Measurements from ENCODE around the gene ZBED4.

The ZBED4 gene

GRCh38 chr22:49852898-49853894 is at the start of gene ZBED4:
Gene ZBED4 (plus strand): TSS chr22:49853844. CDS start chr22:49883663, 29,819 bp downstream.
- peak within 1 kb of the TSS; percentile 87 for H2AFZ ChIP-seq (ENCODE audit: low read length, unreplicated experiment)
- no peaks in the 10 kb centered on the region for H3K4me1 ChIP-seq (ENCODE audit: control insufficient read depth, insufficient read depth, low read length, unreplicated experiment)
- H3K4me3 ChIP-seq (ENCODE audit: low read depth, low read length), result peak within 1 kb of the TSS; percentile 96
- H3K27ac ChIP-seq (ENCODE audit: low read depth, low read length), result peak within 1 kb of the TSS; percentile 67; the same call in 1 of the 2 replicates
- peaks cover 38% of the 10 kb centered on the region for H3K79me2 ChIP-seq (ENCODE audit: control insufficient read depth, insufficient read depth, low read length, unreplicated experiment)
- H3K36me3 ChIP-seq (ENCODE audit: insufficient read depth, low read length), result no peaks in the 10 kb centered on the region
- H3K27me3 ChIP-seq (ENCODE audit: insufficient read depth, low read length), result peaks cover 26% of the 10 kb centered on the region; the same call in 1 of the 2 replicates

- H3K36me3 ChIP-seq (ENCODE audit: insufficient read depth, low read length), result no peaks in the 10 kb centered on the region
- no peak overlapping the region for H2AFZ ChIP-seq (ENCODE audit: low read length, unreplicated experiment)
- no peaks in the 10 kb centered on the region for H3K4me1 ChIP-seq (ENCODE audit: control insufficient read depth, insufficient read depth, low read length, unreplicated experiment)
- H3K27ac ChIP-seq (ENCODE audit: low read depth, low read length), result no peak overlapping the region
- H3K4me3 ChIP-seq (ENCODE audit: low read depth, low read length), result no peak overlapping the region
- H3K27me3 ChIP-seq (ENCODE audit: insufficient read depth, low read length), result no peaks in the 10 kb centered on the region
- peaks cover 87% of the 10 kb centered on the region for H3K79me2 ChIP-seq (ENCODE audit: control insufficient read depth, insufficient read depth, low read length, unreplicated experiment)
These were observed 46.5 kb upstream of the ZBED4 start for GRCh38 chr22:49807129-49807528.

- no peak overlapping the region for H3K27ac ChIP-seq (ENCODE audit: low read depth, low read length)
- peaks cover 90% of the 10 kb centered on the region for H3K79me2 ChIP-seq (ENCODE audit: control insufficient read depth, insufficient read depth, low read length, unreplicated experiment)
- H3K27me3 ChIP-seq (ENCODE audit: insufficient read depth, low read length), result no peaks in the 10 kb centered on the region
- no peak overlapping the region for H2AFZ ChIP-seq (ENCODE audit: low read length, unreplicated experiment)
- no peak overlapping the region for H3K4me3 ChIP-seq (ENCODE audit: low read depth, low read length)
- H3K36me3 ChIP-seq (ENCODE audit: insufficient read depth, low read length), result no peaks in the 10 kb centered on the region
- H3K4me1 ChIP-seq (ENCODE audit: control insufficient read depth, insufficient read depth, low read length, unreplicated experiment), result peaks cover 3% of the 10 kb centered on the region
These were observed 45.6 kb upstream of the ZBED4 start for GRCh38 chr22:49807780-49808708.

- no peaks in the 10 kb centered on the region for H3K27me3 ChIP-seq (ENCODE audit: insufficient read depth, low read length)
- no peak overlapping the region for H3K27ac ChIP-seq (ENCODE audit: low read depth, low read length)
- no peak overlapping the region for H3K4me3 ChIP-seq (ENCODE audit: low read depth, low read length)
- H3K79me2 ChIP-seq (ENCODE audit: control insufficient read depth, insufficient read depth, low read length, unreplicated experiment), result peaks cover 89% of the 10 kb centered on the region
- peaks cover 3% of the 10 kb centered on the region; the same call in 1 of the 2 replicates for H3K36me3 ChIP-seq (ENCODE audit: insufficient read depth, low read length)
- no peak overlapping the region for H2AFZ ChIP-seq (ENCODE audit: low read length, unreplicated experiment)
- H3K4me1 ChIP-seq (ENCODE audit: control insufficient read depth, insufficient read depth, low read length, unreplicated experiment), result peaks cover 3% of the 10 kb centered on the region
These were observed 43.2 kb upstream of the ZBED4 start for GRCh38 chr22:49810363-49811019.

GRCh38 chr22:49811020-49811791 is 42.4 kb upstream of the ZBED4 start:
- Histone ChIP-seq H3K4me3 (ENCODE audit: low read depth, low read length) (no peak overlapping the region), H3K36me3 (ENCODE audit: insufficient read depth, low read length) (peaks cover 3% of the 10 kb centered on the region; the same call in 1 of the 2 replicates)

GRCh38 chr22:49812838-49813237 is 40.8 kb upstream of the ZBED4 start:
- no peaks in the 10 kb centered on the region for H3K27me3 ChIP-seq (ENCODE audit: insufficient read depth, low read length)
- H3K4me3 ChIP-seq (ENCODE audit: low read depth, low read length), result no peak overlapping the region
- H3K79me2 ChIP-seq (ENCODE audit: control insufficient read depth, insufficient read depth, low read length, unreplicated experiment), result peaks cover 92% of the 10 kb centered on the region
- H2AFZ ChIP-seq (ENCODE audit: low read length, unreplicated experiment), result no peak overlapping the region
- H3K36me3 ChIP-seq (ENCODE audit: insufficient read depth, low read length), result peaks cover 3% of the 10 kb centered on the region; the same call in 1 of the 2 replicates
- H3K27ac ChIP-seq (ENCODE audit: low read depth, low read length), result no peak overlapping the region
- H3K4me1 ChIP-seq (ENCODE audit: control insufficient read depth, insufficient read depth, low read length, unreplicated experiment), result peaks cover 3% of the 10 kb centered on the region

More at GRCh38 chr22:49811020-49811791, 42.4 kb upstream of the ZBED4 start:
- Histone ChIP-seq H3K27me3 (ENCODE audit: insufficient read depth, low read length) (no peaks in the 10 kb centered on the region), H2AFZ (ENCODE audit: low read length, unreplicated experiment) (no peak overlapping the region), H3K4me1 (ENCODE audit: control insufficient read depth, insufficient read depth, low read length, unreplicated experiment) (peaks cover 3% of the 10 kb centered on the region), H3K27ac (ENCODE audit: low read depth, low read length) (no peak overlapping the region), H3K79me2 (ENCODE audit: control insufficient read depth, insufficient read depth, low read length, unreplicated experiment) (peaks cover 90% of the 10 kb centered on the region)

GRCh38 chr22:49814164-49814686 is 39.4 kb upstream of the ZBED4 start:
- H3K4me3 ChIP-seq (ENCODE audit: low read depth, low read length), result no peak overlapping the region
- peaks cover 3% of the 10 kb centered on the region; the same call in 1 of the 2 replicates for H3K36me3 ChIP-seq (ENCODE audit: insufficient read depth, low read length)
- no peak overlapping the region for H2AFZ ChIP-seq (ENCODE audit: low read length, unreplicated experiment)
- no peak overlapping the region for H3K27ac ChIP-seq (ENCODE audit: low read depth, low read length)
- no peaks in the 10 kb centered on the region for H3K27me3 ChIP-seq (ENCODE audit: insufficient read depth, low read length)
- H3K4me1 ChIP-seq (ENCODE audit: control insufficient read depth, insufficient read depth, low read length, unreplicated experiment), result peaks cover 3% of the 10 kb centered on the region
- H3K79me2 ChIP-seq (ENCODE audit: control insufficient read depth, insufficient read depth, low read length, unreplicated experiment), result peaks cover 85% of the 10 kb centered on the region

GRCh38 chr22:49814856-49815255 is 38.8 kb upstream of the ZBED4 start:
- no peak overlapping the region for H3K27ac ChIP-seq (ENCODE audit: low read depth, low read length)
- no peak overlapping the region for H2AFZ ChIP-seq (ENCODE audit: low read length, unreplicated experiment)
- H3K4me1 ChIP-seq (ENCODE audit: control insufficient read depth, insufficient read depth, low read length, unreplicated experiment), result peaks cover 3% of the 10 kb centered on the region
- H3K4me3 ChIP-seq (ENCODE audit: low read depth, low read length), result no peak overlapping the region
- H3K79me2 ChIP-seq (ENCODE audit: control insufficient read depth, insufficient read depth, low read length, unreplicated experiment), result peaks cover 81% of the 10 kb centered on the region
- H3K27me3 ChIP-seq (ENCODE audit: insufficient read depth, low read length), result no peaks in the 10 kb centered on the region
- peaks cover 3% of the 10 kb centered on the region; the same call in 1 of the 2 replicates for H3K36me3 ChIP-seq (ENCODE audit: insufficient read depth, low read length)

GRCh38 chr22:49815641-49816091 is 38.0 kb upstream of the ZBED4 start:
- Histone ChIP-seq H3K27me3 (ENCODE audit: insufficient read depth, low read length) (no peaks in the 10 kb centered on the region), H3K27ac (ENCODE audit: low read depth, low read length) (no peak overlapping the region), H2AFZ (ENCODE audit: low read length, unreplicated experiment) (no peak overlapping the region), H3K4me1 (ENCODE audit: control insufficient read depth, insufficient read depth, low read length, unreplicated experiment) (peaks cover 3% of the 10 kb centered on the region), H3K36me3 (ENCODE audit: insufficient read depth, low read length) (peaks cover 7% of the 10 kb centered on the region; the same call in 1 of the 2 replicates), H3K79me2 (ENCODE audit: control insufficient read depth, insufficient read depth, low read length, unreplicated experiment) (peaks cover 79% of the 10 kb centered on the region), H3K4me3 (ENCODE audit: low read depth, low read length) (no peak overlapping the region)

Measured in ACC112 (cell line).